ENCODE measurements around the gene ALPI. TPM values are rescaled to one million over a fixed set of nuclear protein-coding genes. Genes with fewer than 3 reads are reported as not detected.
A peak's percentile ranks its signal among the peaks of the same experiment; 100 is the strongest.
"Not testable (repeated sequence)": the region's sequence is repeated elsewhere in the genome, so short reads cannot be mapped to it uniquely, and the experiment has no call there.

ALPI gene
- polyA plus RNA-seq, 3 donors from 2014 or later = not detected

GRCh38 chr2:232442431-232442830 lies 13.5 kb upstream of the ALPI start:
- not testable (repeated sequence) for DNase-seq; H3K27ac Mint-ChIP-seq; H3K36me3 Mint-ChIP-seq; H3K4me3 Mint-ChIP-seq; H3K27me3 Mint-ChIP-seq (ENCODE audit: low read depth in 3 of 3); H3K4me1 Mint-ChIP-seq; H3K9me3 Mint-ChIP-seq

DNA sequence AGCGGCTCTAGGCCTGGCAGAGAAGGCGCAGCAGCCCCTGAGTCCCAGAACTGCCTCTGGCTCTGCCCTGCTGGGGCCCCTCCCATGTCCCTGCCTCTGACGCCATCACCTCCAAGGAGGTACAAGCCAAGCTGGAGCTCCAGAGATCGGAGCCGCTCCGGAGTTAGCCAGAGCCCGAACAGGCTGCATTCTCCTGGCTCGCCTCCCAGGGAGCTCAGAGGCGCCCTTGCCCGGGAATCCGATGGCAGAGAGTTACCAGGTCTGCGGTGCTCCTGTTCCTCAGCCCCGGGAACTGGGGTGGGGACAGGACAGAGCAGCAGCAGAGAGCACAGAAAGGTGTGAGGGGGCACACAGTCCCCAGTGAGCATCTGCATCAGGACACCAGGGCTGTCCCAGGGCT lies 12.9 kb upstream of the ALPI start:
- not testable (repeated sequence) for DNase-seq; H3K9me3 Mint-ChIP-seq; H3K27ac Mint-ChIP-seq; H3K4me3 Mint-ChIP-seq; H3K4me1 Mint-ChIP-seq; H3K36me3 Mint-ChIP-seq; H3K27me3 Mint-ChIP-seq (ENCODE audit: low read depth in 3 of 3)

- not testable (repeated sequence) for H3K9me3 Mint-ChIP-seq, H3K27ac Mint-ChIP-seq, H3K36me3 Mint-ChIP-seq
Measured at GRCh38 chr2:232443669-232444408, 12.1 kb upstream of the ALPI start.

DNA sequence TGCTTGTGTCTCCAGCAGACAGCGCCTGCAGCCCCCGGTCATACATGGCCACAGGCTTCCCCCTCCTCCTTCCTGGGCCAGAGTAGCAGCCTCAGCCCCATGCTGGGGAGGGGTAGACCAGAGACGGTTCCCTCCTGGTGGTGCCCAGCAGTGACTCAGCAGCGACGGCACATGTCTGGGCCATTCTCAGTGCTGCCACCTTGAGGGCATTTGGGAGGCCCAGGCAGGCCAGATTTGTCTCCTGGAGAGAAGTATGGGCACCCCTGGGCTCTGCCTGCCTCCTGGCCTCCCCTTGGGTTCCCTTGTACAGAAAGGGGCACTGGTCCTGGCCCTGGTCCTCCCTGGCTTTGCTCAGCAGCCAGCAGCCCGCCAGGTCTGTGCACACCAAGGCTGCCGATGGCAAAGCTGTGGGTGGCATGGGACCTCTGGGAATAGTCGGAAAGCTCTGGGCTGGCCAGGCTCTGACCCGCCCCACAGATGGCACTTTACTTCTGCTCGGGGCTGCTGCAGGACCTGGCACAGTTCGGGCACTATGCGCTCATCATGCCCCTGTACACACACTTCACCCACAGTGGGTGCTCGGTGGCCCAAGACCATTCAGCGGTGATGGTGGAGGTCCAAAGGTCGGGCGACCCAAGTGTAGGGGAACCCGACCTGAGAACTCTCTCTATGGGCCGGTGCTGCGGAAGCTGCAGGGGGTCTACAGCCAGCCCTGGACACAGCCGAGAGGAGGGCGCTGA lies 11.4 kb upstream of the ALPI start:
- Mint-ChIP-seq H3K9me3 (no peaks in the 10 kb centered on the region), H3K36me3 (no peaks in the 10 kb centered on the region), H3K4me1 (peaks cover 0 to 8% of the 10 kb centered on the region in 2 donors), H3K27ac (no peak overlapping the region), H3K27me3 (ENCODE audit: low read depth in 3 of 3) (peaks cover 0 to 2% (median 0%) of the 10 kb centered on the region in 3 donors), H3K4me3 (no peak overlapping the region)
- peak in 2 of 3 donors; percentile 21 to 24 for DNase-seq

More at GRCh38 chr2:232443669-232444408, 12.1 kb upstream of the ALPI start:
- not testable (repeated sequence) for H3K4me3 Mint-ChIP-seq; DNase-seq; H3K4me1 Mint-ChIP-seq; H3K27me3 Mint-ChIP-seq (ENCODE audit: low read depth in 3 of 3)

GRCh38 chr2:232445149-232445885 lies 10.6 kb upstream of the ALPI start:
- not testable (repeated sequence) for H3K27me3 Mint-ChIP-seq (ENCODE audit: low read depth in 3 of 3); H3K4me3 Mint-ChIP-seq

DNA sequence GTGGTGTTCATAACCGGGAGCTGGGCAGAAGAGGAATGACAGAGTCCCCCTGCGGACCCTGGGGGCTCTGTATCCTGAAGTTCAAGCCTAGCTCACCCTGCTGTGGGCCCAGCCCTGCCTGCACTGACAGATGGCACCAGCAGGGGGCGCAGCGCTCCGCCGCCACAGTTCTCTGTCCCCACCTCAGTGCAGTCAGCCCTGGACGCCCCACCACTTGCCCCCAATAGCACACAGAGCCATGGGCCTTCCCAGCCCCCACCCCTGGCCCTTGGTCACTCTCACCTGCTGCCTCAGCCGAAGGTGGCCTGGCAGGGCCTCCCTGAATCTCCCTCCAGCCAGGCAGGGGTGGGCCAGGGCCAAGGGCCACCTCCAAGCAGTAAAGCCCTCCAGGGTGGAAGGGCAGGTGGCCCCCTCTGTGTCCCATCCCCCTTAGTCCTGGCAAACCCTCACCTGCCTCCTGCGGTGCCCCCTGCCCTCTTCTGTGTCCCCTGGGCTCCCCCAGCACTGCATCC lies 9.6 kb upstream of the ALPI start:
- not testable (repeated sequence) for H3K4me1 Mint-ChIP-seq; H3K36me3 Mint-ChIP-seq; H3K9me3 Mint-ChIP-seq; H3K27ac Mint-ChIP-seq; DNase-seq; H3K4me3 Mint-ChIP-seq; H3K27me3 Mint-ChIP-seq (ENCODE audit: low read depth in 3 of 3)

More at GRCh38 chr2:232445149-232445885, 10.6 kb upstream of the ALPI start:
- H3K36me3 Mint-ChIP-seq, H3K27ac Mint-ChIP-seq, H3K4me1 Mint-ChIP-seq, DNase-seq, H3K9me3 Mint-ChIP-seq: not testable (repeated sequence)

DNA sequence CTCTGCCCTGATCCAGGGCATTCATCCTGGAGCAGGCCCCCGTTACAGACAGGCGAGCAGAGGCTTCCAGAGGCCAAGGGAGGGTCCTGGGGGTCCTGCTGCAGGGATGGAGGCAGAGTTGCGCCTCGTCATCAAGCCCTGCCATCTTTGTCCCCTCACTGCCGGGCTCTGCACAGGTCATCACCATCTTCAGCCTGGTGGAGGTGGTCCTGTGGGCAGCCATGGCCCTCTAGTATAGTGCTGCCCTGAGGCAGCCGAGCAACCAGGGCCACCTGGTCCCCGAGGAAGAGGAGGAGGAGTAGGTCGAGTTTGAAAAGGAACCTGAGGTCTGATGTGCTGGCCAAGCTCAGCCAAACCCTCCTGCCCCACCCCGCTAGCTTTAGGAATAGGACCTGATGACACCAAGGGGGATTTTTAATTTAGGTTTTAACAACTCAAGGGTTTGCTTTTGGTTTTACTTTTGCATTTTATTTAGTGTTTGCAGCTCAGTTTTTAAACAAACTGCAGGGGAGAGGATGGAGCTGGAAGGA lies 8.8 kb upstream of the ALPI start:
- Mint-ChIP-seq H3K4me1 (no peaks in the 10 kb centered on the region), H3K36me3 (no peaks in the 10 kb centered on the region), H3K27ac (no peak overlapping the region), H3K27me3 (ENCODE audit: low read depth in 3 of 3) (no peaks in the 10 kb centered on the region), H3K9me3 (no peaks in the 10 kb centered on the region), H3K4me3 (no peak overlapping the region)
- no peak for DNase-seq

GRCh38 chr2:232447638-232448303 lies 8.2 kb upstream of the ALPI start:
- Mint-ChIP-seq H3K27ac (no peak overlapping the region), H3K36me3 (no peaks in the 10 kb centered on the region), H3K27me3 (ENCODE audit: low read depth in 3 of 3) (peaks cover 0 to 1% (median 0%) of the 10 kb centered on the region in 3 donors), H3K9me3 (no peaks in the 10 kb centered on the region), H3K4me1 (no peaks in the 10 kb centered on the region), H3K4me3 (no peak overlapping the region)
- no peak for DNase-seq

- Mint-ChIP-seq H3K27ac (no peak overlapping the region), H3K9me3 (no peaks in the 10 kb centered on the region), H3K4me3 (no peak overlapping the region), H3K36me3 (no peaks in the 10 kb centered on the region), H3K4me1 (no peaks in the 10 kb centered on the region), H3K27me3 (ENCODE audit: low read depth in 3 of 3) (peaks cover 0 to 1% (median 0%) of the 10 kb centered on the region in 3 donors)
- no peak for DNase-seq
Measured at GRCh38 chr2:232448304-232448690, 7.7 kb upstream of the ALPI start.

- DNase-seq = no peak
- H3K4me3 Mint-ChIP-seq = no peak overlapping the region
Measured at GRCh38 chr2:232449964-232450363, 6.0 kb upstream of the ALPI start.

DNA sequence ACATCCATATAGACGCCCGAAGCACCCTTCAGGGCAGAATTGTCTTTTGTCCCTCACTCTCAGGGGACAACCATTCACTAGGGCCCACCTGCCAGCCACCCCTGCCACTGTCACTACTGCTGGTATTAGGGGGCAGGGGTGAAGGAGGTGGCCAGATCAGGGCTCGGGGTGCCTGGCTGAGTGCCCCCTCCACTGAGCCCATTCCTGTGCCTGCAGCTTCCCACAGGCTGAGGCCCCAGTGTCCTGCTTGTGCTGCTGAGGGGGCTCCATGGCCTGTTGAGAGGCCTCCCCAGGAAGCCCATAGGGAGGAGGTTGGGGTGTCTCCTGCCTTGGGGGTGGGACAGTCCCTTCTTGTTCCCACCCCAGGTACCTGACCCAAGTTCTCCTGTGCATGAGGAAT lies 4.3 kb upstream of the ALPI start:
- H3K36me3 Mint-ChIP-seq; H3K27ac Mint-ChIP-seq; H3K9me3 Mint-ChIP-seq; DNase-seq; H3K27me3 Mint-ChIP-seq (ENCODE audit: low read depth in 3 of 3); H3K4me3 Mint-ChIP-seq; H3K4me1 Mint-ChIP-seq: not testable (repeated sequence)

More at GRCh38 chr2:232449964-232450363, 6.0 kb upstream of the ALPI start:
- Mint-ChIP-seq H3K27me3 (ENCODE audit: low read depth in 3 of 3) (peaks cover 0 to 2% (median 1%) of the 10 kb centered on the region in 3 donors), H3K4me1 (no peaks in the 10 kb centered on the region), H3K27ac (no peak overlapping the region), H3K9me3 (no peaks in the 10 kb centered on the region), H3K36me3 (no peaks in the 10 kb centered on the region)

DNA sequence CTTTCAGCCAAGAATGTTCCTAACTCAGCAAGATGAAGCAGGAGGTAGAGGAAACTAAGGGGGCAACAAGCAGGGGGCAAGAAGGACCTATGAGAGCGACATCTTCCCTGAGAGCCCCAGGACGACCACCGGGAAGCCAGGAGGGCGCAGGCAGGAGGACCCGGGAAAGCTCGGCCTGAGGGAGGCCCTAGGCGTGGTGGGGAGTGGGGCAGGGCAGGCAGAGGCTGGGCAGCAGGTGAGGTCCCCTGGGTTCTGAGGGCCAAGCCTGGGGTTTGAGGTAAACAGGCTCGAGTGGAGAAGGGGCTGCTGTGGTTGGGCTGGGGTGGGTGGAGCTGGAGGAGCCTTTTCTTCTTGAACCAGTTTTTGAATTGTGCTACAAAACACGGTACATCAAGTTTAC lies 1.3 kb upstream of the ALPI start:
- Mint-ChIP-seq H3K9me3 (no peaks in the 10 kb centered on the region), H3K27ac (no peak overlapping the region), H3K4me3 (no peak overlapping the region), H3K4me1 (peaks cover 0 to 1% of the 10 kb centered on the region in 2 donors), H3K27me3 (ENCODE audit: low read depth in 3 of 3) (peaks cover 2 to 5% (median 3%) of the 10 kb centered on the region in 3 donors), H3K36me3 (no peaks in the 10 kb centered on the region)
- no peak for DNase-seq

- no peaks in the 10 kb centered on the region for H3K9me3 Mint-ChIP-seq
- no peak overlapping the region for H3K27ac Mint-ChIP-seq
- H3K36me3 Mint-ChIP-seq = no peaks in the 10 kb centered on the region
- no peak overlapping the region for H3K4me3 Mint-ChIP-seq
- DNase-seq = no peak
- H3K27me3 Mint-ChIP-seq (ENCODE audit: low read depth in 3 of 3) = peaks cover 3 to 8% (median 5%) of the 10 kb centered on the region in 3 donors
- H3K4me1 Mint-ChIP-seq = peaks cover 0 to 1% of the 10 kb centered on the region in 2 donors
Measured at GRCh38 chr2:232456296-232457120, 555 bp downstream of the ALPI start.

All from immature natural killer cell (primary cell).